CD4-positive, alpha-beta T cell treated with Interleukin-6 at 100 ng/mL for 8 hours (primary cell): ENCODE data around the gene IGFBPL1.
"Not testable (repeated sequence)": the region's sequence is repeated elsewhere in the genome, so short reads cannot be mapped to it uniquely, and the experiment has no call there.

Experiments
- DNase-seq: peaks from one replicate; pipeline ENCODE4 v3.0.0-alpha.2; 2020; ENCODE audit warnings: mixed read lengths, low spot score

IGFBPL1 gene

DNA sequence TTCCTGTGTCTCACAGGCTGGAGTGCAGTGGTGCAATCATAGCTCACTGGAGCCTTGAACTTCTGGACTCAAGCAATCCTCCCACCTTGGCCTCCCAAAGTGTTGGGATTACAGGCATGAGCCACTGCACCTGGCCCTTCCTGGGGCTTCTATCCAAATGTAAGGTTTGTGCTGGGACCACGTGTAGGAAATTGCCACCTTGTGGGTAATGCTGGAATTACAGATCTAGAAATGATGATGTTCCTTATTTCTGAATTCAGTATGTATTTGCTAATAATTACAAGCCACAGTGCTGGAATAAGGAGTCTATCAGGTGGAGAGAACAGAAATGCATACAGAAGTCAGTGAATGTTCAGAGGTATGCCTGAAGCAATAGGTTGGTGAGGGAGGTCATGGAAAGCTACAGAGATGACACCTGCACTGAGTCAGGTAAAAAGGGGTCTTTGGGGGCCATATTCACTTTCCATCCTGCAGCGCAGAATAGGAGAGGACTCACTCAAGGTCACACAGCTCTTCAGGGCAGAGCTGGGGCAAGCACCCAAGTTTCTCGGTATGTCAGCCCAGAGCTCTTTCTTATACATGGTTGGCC, 8.8 kb upstream of the IGFBPL1 start:
- DNase-seq, result peak; percentile 12

DNA sequence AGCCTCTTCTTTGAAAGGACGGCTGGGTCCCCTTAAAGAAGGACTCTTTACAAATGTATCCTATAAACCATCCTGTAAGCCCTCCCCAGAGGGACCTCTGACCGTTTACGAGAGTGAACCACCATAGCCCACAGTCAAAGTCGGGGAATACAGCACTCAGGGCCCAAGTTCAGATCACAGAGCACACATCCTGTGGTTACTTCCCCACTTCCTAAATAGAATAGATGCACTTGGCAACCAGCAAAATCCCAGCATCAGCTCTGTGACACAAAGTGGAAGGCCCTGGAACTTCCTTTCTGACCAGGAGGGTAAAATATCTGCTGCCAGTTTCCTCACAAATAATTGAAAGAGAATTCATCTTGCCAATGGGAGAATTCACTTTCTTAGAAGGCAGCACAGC, 6.9 kb upstream of the IGFBPL1 start:
- no peak for DNase-seq

DNA sequence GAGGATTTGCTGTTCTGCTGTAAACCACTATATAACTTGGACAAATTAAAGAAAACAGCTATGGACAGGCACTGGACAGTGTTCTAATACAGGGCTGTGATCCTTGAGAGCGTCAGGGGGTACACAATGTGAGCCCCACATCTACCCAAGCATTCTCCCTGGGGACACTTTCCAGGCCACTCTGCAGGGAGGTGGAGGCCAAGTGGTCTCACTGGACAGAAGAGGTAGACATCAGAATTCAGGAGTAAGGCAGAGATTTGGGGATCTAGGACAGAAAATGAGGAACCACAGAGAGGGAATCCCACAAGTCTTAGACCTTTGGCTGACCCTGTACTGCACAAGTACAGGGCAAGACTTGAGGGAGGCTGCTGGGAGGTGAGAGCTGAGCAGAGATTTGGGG, 3.8 kb upstream of the IGFBPL1 start:
- no peak for DNase-seq

DNA sequence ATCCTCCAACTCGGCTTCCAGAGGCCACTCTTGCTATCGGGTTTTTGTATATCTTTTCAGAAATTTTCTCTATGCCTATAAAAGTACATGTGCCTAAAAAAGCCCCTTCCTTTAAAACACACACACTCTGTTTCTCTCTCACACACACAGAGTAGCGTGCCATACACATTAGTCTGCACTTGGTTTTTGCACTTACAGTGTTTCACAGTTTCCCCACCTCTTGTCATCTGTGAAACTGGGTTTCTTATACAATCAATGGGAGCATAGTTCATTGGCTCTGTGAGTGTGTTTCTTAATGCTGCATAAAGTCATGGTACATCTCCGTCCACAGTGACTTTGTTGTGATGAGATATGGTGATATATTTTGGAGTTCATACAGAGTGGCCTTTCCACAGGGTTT, 664 bp upstream of the IGFBPL1 start:
- no peak for DNase-seq

DNA sequence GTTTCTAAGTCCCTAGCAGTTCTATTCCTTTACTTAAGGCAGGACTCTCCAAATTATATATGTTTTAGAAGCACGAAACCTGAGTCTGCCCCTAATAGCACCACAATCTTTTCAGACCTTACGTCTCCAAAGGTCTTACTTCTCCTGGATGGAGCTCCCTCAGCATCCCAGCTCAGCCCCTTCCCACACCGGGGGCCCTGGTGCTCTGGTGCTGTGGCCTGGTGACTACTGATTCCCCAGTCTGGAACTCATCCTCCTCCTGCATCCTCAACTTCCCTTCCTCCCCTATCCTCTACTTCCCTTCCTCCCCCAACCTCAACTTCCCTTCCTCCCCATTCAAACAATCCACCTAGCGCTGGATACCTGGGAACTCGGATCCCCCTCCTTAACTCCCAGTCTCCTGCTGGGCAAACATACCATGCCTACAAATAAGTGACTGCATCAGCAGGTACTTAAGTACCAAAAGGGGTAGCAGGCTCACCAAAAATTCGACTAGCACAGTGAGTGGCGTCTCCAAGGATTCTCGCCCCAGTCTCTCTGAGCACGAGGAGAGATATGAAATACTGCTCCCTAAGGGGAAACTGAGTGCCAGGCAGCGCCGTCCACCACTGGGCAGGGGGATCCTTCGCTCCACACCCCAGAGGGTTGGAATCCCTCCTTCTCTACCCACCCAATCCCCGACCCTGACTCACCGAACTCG, 831 bp downstream of the IGFBPL1 start:
- DNase-seq, result no peak

DNA sequence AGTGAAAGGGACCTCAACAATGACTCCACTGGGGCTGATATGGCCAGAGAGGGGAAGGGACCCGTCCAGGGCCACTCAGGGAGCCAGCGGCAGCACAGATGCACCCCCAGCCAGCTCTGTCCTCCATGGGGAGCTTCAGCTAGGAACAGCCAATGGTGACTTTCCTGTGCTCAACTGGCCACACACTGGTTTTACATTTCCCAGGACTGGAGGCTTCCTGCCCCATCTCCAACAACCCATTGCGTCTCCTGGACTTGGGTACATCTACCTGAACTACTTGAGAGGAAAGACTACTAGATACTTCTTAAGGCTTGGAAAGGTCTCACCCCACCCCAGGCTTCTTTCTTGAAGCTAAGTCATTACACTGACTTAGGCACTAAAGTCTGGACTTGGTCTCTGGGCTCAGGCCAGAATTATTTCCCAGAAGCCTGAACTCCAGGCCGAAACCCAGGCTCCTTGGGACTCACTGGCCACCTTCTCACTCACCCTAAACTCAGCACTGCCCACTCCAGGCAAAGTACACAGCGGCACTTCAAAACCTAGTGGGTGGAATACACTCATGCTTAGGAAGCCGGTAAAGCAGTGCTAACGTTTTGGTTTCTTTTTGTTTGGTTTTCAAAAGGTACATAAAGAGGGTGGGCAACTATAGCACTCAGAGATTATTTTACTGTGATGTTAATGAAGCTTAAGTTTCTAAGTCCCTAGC, 1.5 kb downstream of the IGFBPL1 start:
- DNase-seq, result no peak

DNA sequence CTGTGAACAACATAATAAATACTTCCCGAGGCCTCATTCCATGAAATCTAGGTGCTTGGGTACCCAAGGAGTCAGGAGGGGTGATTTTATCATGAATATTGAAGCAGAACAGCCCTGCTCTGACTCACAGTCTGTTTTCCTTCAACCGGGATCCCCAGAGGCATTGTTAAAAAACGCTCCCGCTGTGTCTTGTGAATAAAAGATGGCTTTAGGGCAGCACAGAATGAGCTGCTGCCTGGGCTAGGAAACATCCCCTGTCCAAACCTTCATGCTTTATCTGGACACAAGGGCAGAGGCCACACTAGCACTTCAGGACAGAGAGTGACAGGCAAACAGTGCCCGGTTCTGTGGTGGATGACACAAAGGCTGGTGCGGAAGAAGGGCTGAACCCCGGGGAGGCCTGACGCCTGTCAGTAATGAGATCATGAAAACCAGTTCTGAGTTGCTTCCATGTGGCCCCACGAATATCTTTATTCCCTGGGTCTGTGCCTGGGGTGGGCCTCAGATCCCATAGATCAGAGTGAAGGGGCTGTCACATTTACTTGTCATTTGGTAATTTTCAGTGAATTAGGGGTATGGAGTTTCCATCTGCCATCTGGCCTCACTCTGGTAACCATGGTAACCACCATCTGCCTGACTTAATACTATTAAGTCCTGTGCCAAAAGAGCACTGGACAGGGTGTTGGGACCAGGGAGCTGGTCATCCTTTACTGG, 2.6 kb downstream of the IGFBPL1 start:
- no peak for DNase-seq

DNA sequence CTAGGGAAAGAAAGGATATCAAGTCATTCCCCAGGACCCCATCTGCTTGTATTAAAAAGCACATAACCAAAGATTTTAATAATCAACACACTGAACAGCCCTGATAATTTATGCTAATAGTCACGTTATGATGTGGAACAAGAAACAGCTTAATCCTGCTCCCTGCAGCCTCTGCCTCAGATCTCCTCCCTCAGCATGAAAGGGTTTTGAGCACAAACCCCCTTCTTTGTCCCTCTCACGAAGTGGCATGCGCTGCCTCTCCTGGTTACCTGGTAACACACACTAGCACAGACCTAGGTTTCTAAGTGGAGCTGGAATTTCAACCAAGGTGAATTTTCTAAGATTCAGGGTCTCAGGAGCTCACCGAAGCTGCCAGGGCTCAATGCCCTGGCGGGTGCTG, 5.1 kb downstream of the IGFBPL1 start:
- DNase-seq, result no peak

DNA sequence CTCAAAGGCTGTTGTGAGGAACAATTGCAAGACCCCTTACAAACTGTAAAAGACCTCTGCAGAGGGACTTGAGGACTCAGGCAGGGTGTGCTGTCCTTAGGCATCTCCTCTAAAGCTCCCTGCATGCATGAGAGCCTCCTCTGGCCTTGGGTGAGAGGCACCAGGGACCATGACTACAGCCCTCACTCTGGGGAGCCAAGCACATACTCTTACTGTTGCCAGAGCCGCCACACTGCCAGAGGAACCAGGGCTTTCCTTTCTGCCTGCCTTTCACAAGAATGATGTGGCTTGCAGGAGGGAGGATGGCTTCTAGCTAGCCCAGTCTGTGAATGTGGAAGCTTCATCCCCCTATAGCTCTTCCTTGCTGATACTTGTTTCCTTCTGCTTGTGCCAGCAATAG, 5.9 kb downstream of the IGFBPL1 start:
- DNase-seq, result no peak

DNA sequence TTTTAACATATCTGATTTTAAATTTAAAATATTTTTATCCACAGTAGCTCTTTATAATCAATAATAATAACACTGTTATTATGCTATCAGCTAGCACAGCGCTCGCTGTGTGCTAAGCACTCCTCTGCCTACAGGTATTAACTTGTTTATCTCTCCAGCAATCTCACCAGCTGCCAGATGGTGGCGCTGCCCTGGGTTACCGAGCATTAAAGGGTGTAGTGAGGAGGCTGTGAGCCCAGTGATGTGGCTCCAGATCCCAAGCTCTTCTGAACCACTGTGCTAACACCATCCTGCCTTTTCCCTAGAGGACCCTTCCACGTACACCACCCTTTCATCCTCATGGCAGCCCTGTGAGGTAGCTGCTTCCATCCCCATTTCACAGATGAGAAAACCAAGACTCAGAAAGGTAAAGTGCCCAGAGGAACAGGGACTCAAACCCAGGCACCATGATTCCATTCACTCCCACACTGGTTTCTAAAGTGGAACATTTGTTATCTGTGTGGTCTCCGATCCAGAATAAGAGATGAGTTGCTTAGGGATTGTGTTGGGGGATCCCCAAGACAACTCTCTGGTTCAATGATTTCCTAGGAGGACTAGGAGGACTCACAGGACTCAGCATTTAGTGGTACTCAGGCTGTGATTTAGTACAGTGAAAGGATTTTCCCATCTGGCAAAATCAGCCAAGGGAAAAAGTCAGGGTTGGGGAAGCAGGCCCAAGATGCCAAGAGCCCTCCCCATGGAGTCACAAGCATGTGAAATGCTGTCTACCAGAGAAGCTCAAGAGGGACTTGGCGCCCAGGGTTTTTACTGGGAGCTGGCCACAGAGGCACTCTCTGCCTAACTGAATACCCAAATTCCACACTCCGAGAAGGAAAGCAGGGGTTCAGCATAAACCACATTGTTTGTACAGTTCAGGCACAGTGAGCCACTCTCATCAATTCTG, 7.0 kb downstream of the IGFBPL1 start:
- DNase-seq, result no peak

DNA sequence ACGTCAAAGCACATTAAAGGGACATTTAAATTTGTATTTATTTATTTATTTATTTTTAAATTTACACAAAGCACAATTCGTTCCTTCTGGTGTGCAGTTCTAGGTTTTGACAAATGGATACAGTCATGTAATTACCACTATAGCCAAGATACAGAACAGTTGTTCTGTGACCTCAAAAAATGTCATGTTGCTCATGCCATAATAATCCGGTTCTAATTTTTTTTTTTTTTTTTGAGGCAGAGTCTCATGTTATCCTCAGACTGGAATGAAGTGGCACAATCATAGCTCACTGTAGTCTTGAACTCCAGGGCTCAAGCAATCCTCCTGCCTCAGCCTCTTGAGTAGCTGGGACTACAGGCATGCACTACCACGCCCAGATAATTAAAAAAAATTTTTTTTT, 7.8 kb downstream of the IGFBPL1 start:
- no peak for DNase-seq

DNA sequence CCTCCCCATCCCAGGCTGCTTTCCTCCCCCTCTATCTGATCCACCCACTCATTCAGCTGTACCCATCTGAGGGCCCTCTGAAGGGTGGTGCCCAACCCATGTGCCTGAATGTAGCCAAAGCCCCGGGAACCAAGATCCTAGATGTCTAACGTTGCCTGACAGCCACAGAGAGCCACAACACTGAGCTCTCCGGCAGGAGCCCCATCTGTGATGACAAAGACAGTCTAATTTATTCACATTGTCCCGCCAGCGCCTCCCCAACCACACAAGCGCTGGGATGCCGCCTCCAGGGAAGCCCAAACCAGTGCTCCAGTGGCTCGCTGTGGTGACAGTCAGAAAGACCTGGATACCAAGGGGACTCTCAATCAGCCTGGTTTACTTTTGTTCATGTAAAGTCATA, 8.4 kb downstream of the IGFBPL1 start:
- DNase-seq, result no peak

DNA sequence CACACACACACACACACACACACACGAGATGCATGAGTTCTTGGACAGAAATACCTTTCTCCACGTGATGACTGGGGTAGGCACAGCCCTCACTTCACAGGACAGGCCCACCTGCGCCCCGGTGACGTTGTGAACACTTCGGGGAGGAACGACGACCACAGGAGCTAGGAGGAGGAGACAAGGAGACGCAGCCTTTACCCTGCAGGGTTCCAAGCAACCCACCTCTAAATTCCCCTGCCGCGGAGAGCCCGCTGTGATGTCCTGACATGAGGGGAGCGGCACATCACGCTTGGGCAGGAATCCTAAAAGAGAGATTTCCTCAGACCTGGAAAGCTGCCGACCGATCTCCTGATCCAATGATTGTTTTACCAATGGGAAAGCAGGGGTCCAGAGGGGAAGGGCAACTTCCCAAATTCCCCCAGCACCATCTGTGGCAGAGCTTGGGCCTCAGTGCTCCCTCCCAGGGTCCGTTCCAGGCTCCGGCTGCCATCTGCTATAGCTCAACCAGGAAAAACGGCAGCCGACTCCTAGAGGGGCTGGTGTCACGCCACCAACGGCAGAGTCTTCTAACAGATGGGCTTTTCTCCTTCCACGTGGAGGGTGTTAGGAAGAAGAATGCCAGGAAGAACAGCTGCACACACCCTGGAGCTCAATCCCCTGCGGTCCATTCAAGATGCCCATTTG, 10.1 kb downstream of the IGFBPL1 start:
- DNase-seq, result no peak

DNA sequence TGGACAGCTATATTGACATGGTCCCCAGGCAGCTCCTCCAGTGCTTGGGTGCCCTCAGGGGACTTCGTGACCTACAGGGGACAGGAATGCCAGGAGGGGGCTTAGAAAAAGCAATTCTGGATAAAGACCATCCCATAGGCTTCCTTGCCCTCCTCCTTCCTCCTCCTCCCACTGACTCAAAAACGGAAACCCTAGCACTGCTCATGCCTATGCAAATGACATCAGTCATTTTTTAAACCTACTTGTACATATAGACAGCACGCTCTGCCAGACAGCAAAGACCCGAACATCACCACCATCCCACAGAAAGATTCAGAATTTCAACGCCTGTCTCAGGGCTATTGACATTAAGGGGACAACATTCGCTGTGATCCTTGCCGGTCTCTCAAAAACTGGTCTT, 11.0 kb downstream of the IGFBPL1 start:
- no peak for DNase-seq

DNA sequence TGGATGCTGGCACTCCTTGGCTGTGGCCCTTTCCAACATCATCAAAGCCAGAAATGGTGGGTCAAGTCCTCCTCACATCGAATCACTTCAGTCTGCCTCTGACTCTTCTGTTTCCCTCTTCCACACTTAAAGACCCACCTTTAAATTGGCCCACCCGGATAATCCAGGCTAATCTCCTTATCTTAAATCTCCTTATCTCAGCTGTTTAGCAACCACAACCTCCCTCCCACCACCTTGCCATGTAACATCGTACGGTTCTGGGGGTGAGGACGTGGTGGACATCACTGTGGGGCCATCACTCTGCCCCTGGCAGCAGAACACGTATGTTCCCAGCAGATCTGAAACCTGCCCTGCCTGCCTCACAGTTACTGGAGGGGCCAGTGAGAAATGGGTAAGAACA, 11.5 kb downstream of the IGFBPL1 start:
- no peak for DNase-seq

DNA sequence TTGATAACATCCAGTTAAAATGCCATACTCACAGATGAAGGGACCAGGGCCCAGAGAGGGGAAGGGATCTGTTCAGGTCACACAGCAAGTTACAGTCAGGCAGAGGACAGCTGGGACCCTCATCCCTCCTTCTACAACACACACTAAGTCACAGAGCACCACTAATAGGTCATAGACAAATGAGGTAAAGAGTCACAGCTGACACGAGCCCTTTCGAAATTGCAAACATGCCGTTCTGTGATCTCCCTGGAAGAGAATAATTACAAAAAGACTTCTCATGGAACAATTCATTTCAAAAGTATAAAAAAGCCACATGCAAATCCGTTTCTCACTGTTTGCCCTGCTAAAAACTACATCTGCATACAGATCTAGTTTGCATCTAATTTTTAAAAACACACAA, 15.5 kb downstream of the IGFBPL1 start:
- no peak for DNase-seq

DNA sequence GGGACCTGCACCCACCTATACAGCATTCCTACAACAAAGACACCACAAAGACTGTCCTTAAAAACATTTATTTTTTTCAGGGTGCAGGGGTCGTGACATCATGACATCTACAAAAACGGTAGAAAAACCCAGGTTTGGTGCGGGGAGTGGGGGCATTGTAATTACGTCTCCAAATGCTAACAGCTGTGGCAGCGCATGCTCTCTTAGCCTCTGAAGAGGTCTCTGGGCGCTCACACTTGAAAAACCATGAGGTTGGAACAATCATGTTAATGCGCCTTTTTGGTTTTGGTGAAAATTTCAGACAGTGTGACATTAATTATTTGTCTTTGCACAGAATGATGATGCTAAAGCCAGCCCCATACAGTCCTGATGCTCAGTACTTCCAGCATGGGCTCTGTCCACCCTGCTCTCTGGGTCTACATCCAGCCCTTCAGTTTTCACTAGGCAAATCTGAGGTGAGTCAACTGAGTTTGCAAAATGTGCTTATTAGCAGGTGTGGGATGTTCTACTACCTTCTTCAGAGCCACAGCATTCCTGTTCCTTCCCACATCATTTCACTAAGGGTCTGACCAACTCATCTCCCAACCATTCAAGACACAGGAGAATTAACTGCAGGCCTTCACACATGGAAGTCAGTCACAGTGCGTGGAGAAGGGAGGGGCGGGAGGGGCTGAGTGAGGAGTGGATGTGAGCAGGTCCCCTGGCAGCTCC, 17.6 kb downstream of the IGFBPL1 start:
- no peak for DNase-seq

DNA sequence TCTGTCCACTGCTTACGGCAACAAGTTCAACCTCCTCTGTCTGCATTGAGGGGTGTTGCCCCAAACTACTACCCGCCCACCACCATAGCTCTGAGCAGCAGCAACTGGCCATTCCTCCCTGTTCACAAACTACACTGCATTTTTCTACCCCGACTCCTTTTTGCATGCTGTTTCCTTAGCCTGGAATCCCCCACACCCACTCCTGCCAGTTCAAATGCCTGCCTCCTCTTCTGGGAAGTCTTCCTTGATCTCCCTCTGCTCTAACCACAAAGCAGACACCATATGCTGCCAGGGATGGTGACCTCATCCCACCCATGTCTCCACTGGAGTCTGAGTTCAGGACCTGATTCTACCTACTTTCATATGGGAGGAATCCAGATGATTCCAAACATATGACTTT, 18.5 kb downstream of the IGFBPL1 start:
- DNase-seq, result no peak

DNA sequence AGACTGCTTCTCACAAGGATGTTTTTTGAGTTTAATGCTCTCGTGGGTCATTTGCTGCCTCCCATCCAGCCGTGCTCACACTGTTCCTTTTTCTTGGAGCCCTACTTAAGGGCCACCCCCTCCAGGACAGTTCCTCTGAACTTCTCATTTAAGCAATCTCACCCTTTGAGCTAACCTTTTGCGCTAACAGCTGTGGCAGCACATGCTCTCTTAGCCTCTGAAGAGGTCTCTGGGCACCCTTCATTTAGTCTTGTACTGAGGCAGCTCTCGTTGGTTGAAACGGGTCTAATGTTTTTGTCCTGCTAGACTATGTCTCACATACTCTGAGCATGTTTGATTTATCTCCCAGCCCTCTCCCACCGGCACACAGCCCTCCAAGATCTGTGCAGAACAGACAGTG, 19.9 kb downstream of the IGFBPL1 start:
- DNase-seq, result no peak

DNA sequence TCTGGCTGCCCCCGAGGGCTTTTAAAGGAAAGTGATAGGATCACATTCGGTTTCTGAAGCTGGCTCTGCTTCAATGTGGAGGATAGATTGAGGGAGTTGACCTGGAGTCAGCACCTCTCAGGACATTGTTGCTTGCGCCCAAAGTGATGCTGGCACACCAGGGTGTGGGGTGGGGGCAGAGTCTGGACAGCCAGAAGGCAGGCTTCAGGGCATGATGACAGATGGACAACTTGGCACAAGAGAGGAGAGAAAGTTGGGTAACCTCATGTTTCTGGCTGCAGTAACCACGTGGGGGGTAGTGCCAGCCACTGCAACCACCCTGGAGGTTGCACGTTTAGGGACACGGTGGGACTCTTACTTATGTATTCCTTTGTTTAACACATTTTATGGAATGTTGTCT, 22.3 kb downstream of the IGFBPL1 start:
- no peak for DNase-seq

DNA sequence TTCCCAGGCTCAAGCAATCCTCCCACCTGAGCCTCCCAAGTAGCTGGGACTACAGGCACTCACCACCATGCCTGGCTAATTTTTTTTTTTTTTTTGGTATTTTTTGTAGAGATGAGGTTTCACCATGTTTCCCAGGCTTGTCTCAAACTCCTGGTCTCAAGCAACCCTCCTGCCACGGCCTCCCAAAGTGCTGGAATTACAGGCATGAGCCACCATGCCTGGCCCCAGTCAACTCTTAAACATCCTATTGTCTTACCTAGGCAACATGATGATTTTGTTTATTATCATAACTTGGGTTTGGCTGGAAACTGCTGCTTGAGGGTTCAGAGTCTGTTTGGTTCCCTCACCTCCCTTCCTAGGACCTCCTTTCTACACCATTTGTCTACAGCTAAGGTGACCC, 25.1 kb downstream of the IGFBPL1 start:
- DNase-seq, result not testable (repeated sequence)
